GM12864 (cell line): ENCODE measurements around the gene DNAJC2.

Source experiments
- DNase-seq: peaks from one replicate; pipeline ENCODE4 v3.0.0-alpha.2; 2011; ENCODE audit warnings: low read depth
- H3K4me3 ChIP-seq: 2 replicates; pipeline ENCODE4 v1.5.1; 2011; ENCODE audit warnings: mild to moderate bottlenecking, low read depth, low read length, control low read depth
- CTCF ChIP-seq: IDR thresholded peaks from 2 replicates; pipeline ENCODE4 v1.5.1; 2011; ENCODE audit warnings: low read depth, mild to moderate bottlenecking, moderate library complexity, low read length, control low read depth, inconsistent platforms; ENCODE audit errors: missing control alignments

The DNAJC2 gene

GRCh38 chr7:103344453-103345149, at the start of gene DNAJC2:
Gene DNAJC2, minus strand, starts transcription at chr7:103344767. Its CDS starts 145 bp downstream, at chr7:103344622.
- no peak for TF ChIP-seq CTCF
- H3K4me3 ChIP-seq, result peak within 1 kb of the TSS; percentile 93
- peak; percentile 91 for DNase-seq

- TF ChIP-seq CTCF, result no peak
- no peak overlapping the region for H3K4me3 ChIP-seq
- no peak for DNase-seq
These were observed 47.4 kb upstream of the DNAJC2 start for GRCh38 chr7:103391976-103392375.

- DNase-seq, result no peak
- H3K4me3 ChIP-seq, result no peak overlapping the region
- no peak for TF ChIP-seq CTCF
These were observed 46.6 kb upstream of the DNAJC2 start for GRCh38 chr7:103391150-103391549.

DNA sequence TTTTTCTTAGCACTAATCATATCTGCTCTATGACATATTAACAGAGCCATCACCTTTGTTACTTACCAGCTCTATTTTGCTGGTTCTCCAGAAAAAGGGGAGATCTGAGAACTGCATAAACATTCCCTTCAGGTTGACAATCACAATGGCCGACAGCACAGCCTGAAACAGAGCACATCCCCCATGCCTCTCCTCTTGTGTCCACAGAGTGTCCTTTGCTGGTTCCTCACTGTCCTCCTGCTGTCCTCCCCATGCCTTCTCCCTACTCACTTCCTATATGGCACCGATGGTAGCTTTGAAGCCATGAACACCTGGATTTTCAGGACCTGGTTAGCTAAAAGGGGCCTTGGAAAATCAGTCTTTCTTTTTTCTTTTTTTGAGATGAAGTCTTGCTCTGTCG, 44.7 kb upstream of the DNAJC2 start:
- TF ChIP-seq CTCF, result no peak
- H3K4me3 ChIP-seq, result no peak overlapping the region
- DNase-seq, result no peak

- H3K4me3 ChIP-seq, result no peak overlapping the region
- no peak for DNase-seq
- no peak for TF ChIP-seq CTCF
These were observed 44.0 kb upstream of the DNAJC2 start for GRCh38 chr7:103388469-103389140.

DNA sequence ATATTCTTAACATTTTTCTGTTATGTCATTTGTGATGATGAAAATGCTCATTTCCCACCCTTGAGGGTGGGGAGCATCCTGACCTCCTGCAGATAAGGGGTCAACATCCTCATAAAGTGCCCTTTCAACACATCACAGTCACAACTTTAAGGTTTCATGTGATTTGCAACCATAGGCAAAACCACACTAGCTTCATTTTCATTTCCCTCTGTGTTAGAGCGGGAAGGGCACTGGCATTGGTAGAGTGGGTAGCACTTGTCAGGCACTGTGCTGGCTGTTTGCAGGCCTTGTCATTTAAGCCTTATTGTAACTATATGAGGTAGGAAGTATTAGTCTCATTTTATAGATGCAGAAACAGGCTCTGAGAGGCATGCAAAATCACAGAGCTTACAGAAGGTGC, 42.7 kb upstream of the DNAJC2 start:
- H3K4me3 ChIP-seq, result no peak overlapping the region
- no peak for DNase-seq
- no peak for TF ChIP-seq CTCF

- DNase-seq, result no peak
- H3K4me3 ChIP-seq, result no peak overlapping the region
- TF ChIP-seq CTCF, result no peak
These were observed 37.5 kb upstream of the DNAJC2 start for GRCh38 chr7:103382032-103382402.
